PC-9 (cell line): ENCODE results near the gene SUGCT.

Experiments
- CTCF ChIP-seq: fragments of 200-600 bp; sonication (generic); conservative IDR thresholded peaks from 2 replicates; pipeline ENCODE4 v1.6.1; 2017; ENCODE audit warnings: mixed run types, antibody characterized with exemption, mild to moderate bottlenecking, moderate library complexity
- EZH2 ChIP-seq: fragments of 200-600 bp; sonication (generic); IDR thresholded peaks from 2 replicates; pipeline ENCODE4 v1.8.0; 2017; ENCODE audit warnings: antibody characterized with exemption, low read depth

GRCh38 chr7:40538281-40538680 lies 403.5 kb downstream of the SUGCT start:
- TF ChIP-seq CTCF, result no peak
- TF ChIP-seq EZH2, result no peak
